ENCODE measurements around the gene EIF2AK2. TPM values are rescaled to one million over a fixed set of nuclear protein-coding genes. Genes with fewer than 3 reads are reported as not detected.

EIF2AK2 gene
- total and polyA plus RNA-seq, 2 experiments from 2014 or later = 33.8 to 35.5 TPM

DNA sequence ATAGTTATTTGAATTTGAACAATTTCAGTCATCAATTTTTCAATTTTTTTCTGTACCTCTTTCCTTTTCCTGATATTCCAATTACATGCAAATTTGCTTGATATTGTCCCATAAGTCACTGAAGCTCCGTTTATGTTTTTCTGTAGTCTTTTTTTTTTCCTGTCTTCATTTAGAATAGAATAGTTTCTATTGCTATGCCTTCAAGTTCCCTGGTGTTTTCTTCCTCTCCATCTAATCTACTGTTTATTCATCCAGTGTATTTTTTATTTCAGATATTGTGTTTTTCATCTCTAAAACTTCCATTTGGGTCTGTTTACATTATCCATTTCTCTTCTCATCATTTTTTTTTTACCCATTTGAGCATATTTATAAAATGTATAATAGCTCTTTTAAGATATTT lies 8.0 kb upstream of the EIF2AK2 start:
- no peak overlapping the region for H2AFZ ChIP-seq
- Mint-ChIP-seq H3K9me3 (peaks cover 25% of the 10 kb centered on the region), H3K4me3 (no peak overlapping the region), H3K36me3 (ENCODE audit: low read depth) (peaks cover 17% of the 10 kb centered on the region), H3K27ac (no peak overlapping the region), H3K27me3 (ENCODE audit: insufficient read depth, low read depth, poor library complexity) (peaks cover 5% of the 10 kb centered on the region), H3K4me1 (peaks cover 2% of the 10 kb centered on the region; the same call in 1 of the 3 replicates)
- H3K27ac ChIP-seq (ENCODE audit: low read depth) = no peak overlapping the region
- TF ChIP-seq STAT1 (IDR thresholded peaks at IDR 0.05; ENCODE audit: unreplicated experiment) (no peak), NANOG (IDR thresholded peaks at IDR 0.05; ENCODE audit: borderline replicate concordance) (no peak), CREB1 (CRISPR knock-in tag; IDR thresholded peaks at IDR 0.05; ENCODE audit: low read depth) (no peak), ZNF331 (CRISPR knock-in tag; IDR thresholded peaks at IDR 0.05; ENCODE audit: low read depth) (no peak), EZH2phosphoT487 (IDR thresholded peaks at IDR 0.05; ENCODE audit: unreplicated experiment) (no peak), POLR2AphosphoS5 (IDR thresholded peaks at IDR 0.05; ENCODE audit: low read depth) (no peak), EZH2 (IDR thresholded peaks at IDR 0.05; ENCODE audit: low read depth, unreplicated experiment) (no peak)
- TF ChIP-seq, protein P1, sequence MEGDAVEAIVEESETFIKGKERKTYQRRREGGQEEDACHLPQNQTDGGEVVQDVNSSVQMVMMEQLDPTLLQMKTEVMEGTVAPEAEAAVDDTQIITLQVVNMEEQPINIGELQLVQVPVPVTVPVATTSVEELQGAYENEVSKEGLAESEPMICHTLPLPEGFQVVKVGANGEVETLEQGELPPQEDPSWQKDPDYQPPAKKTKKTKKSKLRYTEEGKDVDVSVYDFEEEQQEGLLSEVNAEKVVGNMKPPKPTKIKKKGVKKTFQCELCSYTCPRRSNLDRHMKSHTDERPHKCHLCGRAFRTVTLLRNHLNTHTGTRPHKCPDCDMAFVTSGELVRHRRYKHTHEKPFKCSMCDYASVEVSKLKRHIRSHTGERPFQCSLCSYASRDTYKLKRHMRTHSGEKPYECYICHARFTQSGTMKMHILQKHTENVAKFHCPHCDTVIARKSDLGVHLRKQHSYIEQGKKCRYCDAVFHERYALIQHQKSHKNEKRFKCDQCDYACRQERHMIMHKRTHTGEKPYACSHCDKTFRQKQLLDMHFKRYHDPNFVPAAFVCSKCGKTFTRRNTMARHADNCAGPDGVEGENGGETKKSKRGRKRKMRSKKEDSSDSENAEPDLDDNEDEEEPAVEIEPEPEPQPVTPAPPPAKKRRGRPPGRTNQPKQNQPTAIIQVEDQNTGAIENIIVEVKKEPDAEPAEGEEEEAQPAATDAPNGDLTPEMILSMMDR (conservative IDR thresholded peaks at IDR 0.05; ENCODE audit: low read depth in 2 of 2) = no peak
- TF ChIP-seq, protein P2, sequence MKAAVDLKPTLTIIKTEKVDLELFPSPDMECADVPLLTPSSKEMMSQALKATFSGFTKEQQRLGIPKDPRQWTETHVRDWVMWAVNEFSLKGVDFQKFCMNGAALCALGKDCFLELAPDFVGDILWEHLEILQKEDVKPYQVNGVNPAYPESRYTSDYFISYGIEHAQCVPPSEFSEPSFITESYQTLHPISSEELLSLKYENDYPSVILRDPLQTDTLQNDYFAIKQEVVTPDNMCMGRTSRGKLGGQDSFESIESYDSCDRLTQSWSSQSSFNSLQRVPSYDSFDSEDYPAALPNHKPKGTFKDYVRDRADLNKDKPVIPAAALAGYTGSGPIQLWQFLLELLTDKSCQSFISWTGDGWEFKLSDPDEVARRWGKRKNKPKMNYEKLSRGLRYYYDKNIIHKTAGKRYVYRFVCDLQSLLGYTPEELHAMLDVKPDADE (IDR thresholded peaks at IDR 0.05) = no peak
- TF ChIP-seq, protein P3, sequence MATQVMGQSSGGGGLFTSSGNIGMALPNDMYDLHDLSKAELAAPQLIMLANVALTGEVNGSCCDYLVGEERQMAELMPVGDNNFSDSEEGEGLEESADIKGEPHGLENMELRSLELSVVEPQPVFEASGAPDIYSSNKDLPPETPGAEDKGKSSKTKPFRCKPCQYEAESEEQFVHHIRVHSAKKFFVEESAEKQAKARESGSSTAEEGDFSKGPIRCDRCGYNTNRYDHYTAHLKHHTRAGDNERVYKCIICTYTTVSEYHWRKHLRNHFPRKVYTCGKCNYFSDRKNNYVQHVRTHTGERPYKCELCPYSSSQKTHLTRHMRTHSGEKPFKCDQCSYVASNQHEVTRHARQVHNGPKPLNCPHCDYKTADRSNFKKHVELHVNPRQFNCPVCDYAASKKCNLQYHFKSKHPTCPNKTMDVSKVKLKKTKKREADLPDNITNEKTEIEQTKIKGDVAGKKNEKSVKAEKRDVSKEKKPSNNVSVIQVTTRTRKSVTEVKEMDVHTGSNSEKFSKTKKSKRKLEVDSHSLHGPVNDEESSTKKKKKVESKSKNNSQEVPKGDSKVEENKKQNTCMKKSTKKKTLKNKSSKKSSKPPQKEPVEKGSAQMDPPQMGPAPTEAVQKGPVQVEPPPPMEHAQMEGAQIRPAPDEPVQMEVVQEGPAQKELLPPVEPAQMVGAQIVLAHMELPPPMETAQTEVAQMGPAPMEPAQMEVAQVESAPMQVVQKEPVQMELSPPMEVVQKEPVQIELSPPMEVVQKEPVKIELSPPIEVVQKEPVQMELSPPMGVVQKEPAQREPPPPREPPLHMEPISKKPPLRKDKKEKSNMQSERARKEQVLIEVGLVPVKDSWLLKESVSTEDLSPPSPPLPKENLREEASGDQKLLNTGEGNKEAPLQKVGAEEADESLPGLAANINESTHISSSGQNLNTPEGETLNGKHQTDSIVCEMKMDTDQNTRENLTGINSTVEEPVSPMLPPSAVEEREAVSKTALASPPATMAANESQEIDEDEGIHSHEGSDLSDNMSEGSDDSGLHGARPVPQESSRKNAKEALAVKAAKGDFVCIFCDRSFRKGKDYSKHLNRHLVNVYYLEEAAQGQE (IDR thresholded peaks at IDR 0.05; ENCODE audit: unreplicated experiment) = no peak
- H3K36me3 ChIP-seq (ENCODE audit: insufficient read depth) = peaks cover 8% of the 10 kb centered on the region; the same call in 1 of the 2 replicates
- no peaks in the 10 kb centered on the region for H3K4me1 ChIP-seq (ENCODE audit: insufficient read depth)
- H4K20me1 ChIP-seq (replicated peaks; ENCODE audit: insufficient read depth) = no peaks in the 10 kb centered on the region
- H3K4me3 ChIP-seq = no peak overlapping the region
- no peak for ATAC-seq
- no peaks in the 10 kb centered on the region for H3F3A ChIP-seq (replicated peaks; ENCODE audit: low read depth)
- H3K4me2 ChIP-seq = no peak overlapping the region
- H3K79me2 ChIP-seq (replicated peaks; ENCODE audit: insufficient read depth) = no peaks in the 10 kb centered on the region
- H3K27me3 ChIP-seq (ENCODE audit: insufficient read depth) = no peaks in the 10 kb centered on the region
- no peaks in the 10 kb centered on the region for H3K9me2 ChIP-seq (ENCODE audit: insufficient read depth)
- DNase-seq (ENCODE audit: low spot score) = no peak
